Measurements from ENCODE around the gene NRXN3. TPM values are rescaled to one million over a fixed set of nuclear protein-coding genes. Genes with fewer than 3 reads are reported as not detected.

Gene NRXN3
- total and polyA plus RNA-seq, 2 of the 4 experiments (the other 2 are of a cell fraction), result 4.8 to 25.1 TPM

GRCh38 chr14:78232231-78233000, 62.2 kb downstream of the NRXN3 start:
- no peaks in the 10 kb centered on the region for H3K4me1 ChIP-seq (ENCODE audit: control insufficient read depth, insufficient read depth, low read length)
- H3K18ac ChIP-seq (ENCODE audit: low read depth, low read length), result no peak overlapping the region
- H3K23ac ChIP-seq (ENCODE audit: low read depth, low read length), result no peak overlapping the region
- no CpG with 5 or more reads among the region's 5 CpGs for WGBS, 2 experiments (ENCODE audit: extremely low coverage in 2 of 2, insufficient read length in 1 of 2)
- H4K91ac ChIP-seq (ENCODE audit: insufficient read depth, low read depth, low read length), result no peak overlapping the region
- ChIA-PET CTCF (no interaction called here), POLR2A (ENCODE audit: unreplicated experiment) (no interaction called here)
- no peak overlapping the region for H2BK20ac ChIP-seq (ENCODE audit: low read depth, low read length)
- in situ Hi-C loops (cut with MboI; ENCODE audit: low sequenced_read_pairs), result no loop called here
- H3K56ac ChIP-seq (ENCODE audit: extremely low read depth, insufficient read depth, low read length), result no peak overlapping the region
- no TSS peak for BruUV-seq (replicated peaks)
- H2BK15ac ChIP-seq (ENCODE audit: low read depth, low read length), result no peak overlapping the region
- no peak overlapping the region for H4K5ac ChIP-seq (ENCODE audit: low read depth, low read length)
- no peak overlapping the region for H3K9ac ChIP-seq (ENCODE audit: low read depth, low read length)
- no peak overlapping the region for H2BK5ac ChIP-seq (ENCODE audit: low read depth, low read length, poor library complexity, severe bottlenecking)
- H3K27me3 ChIP-seq (ENCODE audit: control insufficient read depth, insufficient read depth, low read length), result no peaks in the 10 kb centered on the region
- peaks cover 16% of the 10 kb centered on the region for H3K9me3 ChIP-seq (ENCODE audit: control insufficient read depth, insufficient read depth, low read length)
- H3K14ac ChIP-seq (replicated peaks; ENCODE audit: low read depth, low read length), result no peak overlapping the region
- no peaks in the 10 kb centered on the region for H3K36me3 ChIP-seq (ENCODE audit: control insufficient read depth, insufficient read depth, low read length)
- no peak overlapping the region for H3K27ac ChIP-seq (ENCODE audit: insufficient read depth, low read length)
- H3K79me1 ChIP-seq (ENCODE audit: low read depth in 1 of 2, low read length in 2 of 2), result no peaks in the 10 kb centered on the region
- no peak overlapping the region for H3K4me3 ChIP-seq (ENCODE audit: insufficient read depth, low read depth, low read length)
- H2AK5ac ChIP-seq (ENCODE audit: low read depth, low read length), result no peak overlapping the region
- no peak overlapping the region for H4K8ac ChIP-seq (ENCODE audit: low read depth in 2 of 2, low read length in 2 of 2)
- no peak overlapping the region for H3K4ac ChIP-seq (ENCODE audit: low read depth, low read length)
- no peak overlapping the region for H2AFZ ChIP-seq (replicated peaks; ENCODE audit: low read length, poor library complexity)
- H3K4me2 ChIP-seq (ENCODE audit: low read depth, low read length), result no peak overlapping the region
- dilution Hi-C loops (cut with HindIII; ENCODE audit: low sequenced_read_pairs, unreplicated experiment), result no loop called here
- ATAC-seq (ENCODE audit: low read depth), result no peak
- H4K20me1 ChIP-seq (ENCODE audit: insufficient read depth, low read length), result no peaks in the 10 kb centered on the region
- H2AK9ac ChIP-seq (replicated peaks; ENCODE audit: low read depth, low read length, poor library complexity), result no peak overlapping the region
- H3K9me1 ChIP-seq (ENCODE audit: insufficient read depth, low read length), result no peaks in the 10 kb centered on the region
- intact Hi-C loops (cut with micrococcal nuclease), result no loop called here
- no peak for DNase-seq
- no peak overlapping the region for H2BK120ac ChIP-seq (ENCODE audit: low read depth, low read length)
- TF ChIP-seq FOS (IDR thresholded peaks at IDR 0.05; ENCODE audit: low read depth, low read length) (no peak), SMC3 (IDR thresholded peaks at IDR 0.05; ENCODE audit: low read depth, low read length) (no peak), BHLHE40 (IDR thresholded peaks at IDR 0.05; ENCODE audit: low read depth, low read length) (no peak), ELK1 (IDR thresholded peaks at IDR 0.05; ENCODE audit: borderline replicate concordance, low read depth, low read length) (no peak), NFE2L2 (IDR thresholded peaks at IDR 0.05; ENCODE audit: low read depth, low read length) (no peak), RCOR1 (IDR thresholded peaks at IDR 0.05; ENCODE audit: insufficient replicate concordance, low read length) (no peak), RFX5 (IDR thresholded peaks at IDR 0.05; ENCODE audit: low read depth, low read length) (no peak), MAZ (IDR thresholded peaks at IDR 0.05; ENCODE audit: borderline replicate concordance, low read depth, low read length) (no peak), CEBPB (IDR thresholded peaks at IDR 0.05; ENCODE audit: low read depth, low read length) (no peak), MAFK (IDR thresholded peaks at IDR 0.05; ENCODE audit: low read depth, low read length) (no peak), CHD1 (IDR thresholded peaks at IDR 0.05; ENCODE audit: low read depth, low read length) (no peak), RAD21 (IDR thresholded peaks at IDR 0.05; ENCODE audit: low read length) (no peak), POLR2A (IDR thresholded peaks at IDR 0.05; ENCODE audit: low read depth, low read length) (no peak), MXI1 (IDR thresholded peaks at IDR 0.05; ENCODE audit: borderline replicate concordance, low read depth, low read length) (no peak)
- TF ChIP-seq, protein P1, sequence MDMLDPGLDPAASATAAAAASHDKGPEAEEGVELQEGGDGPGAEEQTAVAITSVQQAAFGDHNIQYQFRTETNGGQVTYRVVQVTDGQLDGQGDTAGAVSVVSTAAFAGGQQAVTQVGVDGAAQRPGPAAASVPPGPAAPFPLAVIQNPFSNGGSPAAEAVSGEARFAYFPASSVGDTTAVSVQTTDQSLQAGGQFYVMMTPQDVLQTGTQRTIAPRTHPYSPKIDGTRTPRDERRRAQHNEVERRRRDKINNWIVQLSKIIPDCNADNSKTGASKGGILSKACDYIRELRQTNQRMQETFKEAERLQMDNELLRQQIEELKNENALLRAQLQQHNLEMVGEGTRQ (IDR thresholded peaks at IDR 0.05; ENCODE audit: low read depth, low read length), result no peak
- TF ChIP-seq, protein P2, sequence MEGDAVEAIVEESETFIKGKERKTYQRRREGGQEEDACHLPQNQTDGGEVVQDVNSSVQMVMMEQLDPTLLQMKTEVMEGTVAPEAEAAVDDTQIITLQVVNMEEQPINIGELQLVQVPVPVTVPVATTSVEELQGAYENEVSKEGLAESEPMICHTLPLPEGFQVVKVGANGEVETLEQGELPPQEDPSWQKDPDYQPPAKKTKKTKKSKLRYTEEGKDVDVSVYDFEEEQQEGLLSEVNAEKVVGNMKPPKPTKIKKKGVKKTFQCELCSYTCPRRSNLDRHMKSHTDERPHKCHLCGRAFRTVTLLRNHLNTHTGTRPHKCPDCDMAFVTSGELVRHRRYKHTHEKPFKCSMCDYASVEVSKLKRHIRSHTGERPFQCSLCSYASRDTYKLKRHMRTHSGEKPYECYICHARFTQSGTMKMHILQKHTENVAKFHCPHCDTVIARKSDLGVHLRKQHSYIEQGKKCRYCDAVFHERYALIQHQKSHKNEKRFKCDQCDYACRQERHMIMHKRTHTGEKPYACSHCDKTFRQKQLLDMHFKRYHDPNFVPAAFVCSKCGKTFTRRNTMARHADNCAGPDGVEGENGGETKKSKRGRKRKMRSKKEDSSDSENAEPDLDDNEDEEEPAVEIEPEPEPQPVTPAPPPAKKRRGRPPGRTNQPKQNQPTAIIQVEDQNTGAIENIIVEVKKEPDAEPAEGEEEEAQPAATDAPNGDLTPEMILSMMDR (conservative IDR thresholded peaks at IDR 0.05; ENCODE audit: low read depth, low read length), result no peak

Measured in IMR-90 (cell line).